OCI-LY7 (cell line): ENCODE results near the gene TCF15. TPM values are rescaled to one million over a fixed set of nuclear protein-coding genes. Genes with fewer than 3 reads are reported as not detected.

ENCODE experiments used
- BruUV-seq: library from RNA; stranded (reverse); fragments of 400-500 nt; replicated peaks from 2 replicates; lab custom pipeline; 2021; lab: Mats Ljungman, UMichigan
- CTCF ChIA-PET: fragments of 300-600 bp; sonication (Branson Sonifier 250); formaldehyde crosslinking; loops from one replicate; lab custom pipeline; 2022; ENCODE audit warnings: antibody characterized with exemption; ENCODE audit not compliant: unreplicated experiment; lab: Charles Lee
- POLR2A ChIA-PET: fragments of 300-600 bp; sonication (Branson Sonifier 250); formaldehyde crosslinking; loops from one replicate; lab custom pipeline; 2022; ENCODE audit warnings: antibody characterized with exemption; lab: Charles Lee
- DNase-seq: peaks from one replicate; pipeline ENCODE4 v3.0.0-alpha.2; 2015; ENCODE audit warnings: low spot score
- H2AFZ ChIP-seq: fragments of 200-600 bp; sonication (generic), shearing (Covaris generic); 2 replicates; pipeline ENCODE4 v1.6.1; 2014; ENCODE audit warnings: mild to moderate bottlenecking, antibody characterized with exemption, low read length, moderate library complexity
- H3K27ac ChIP-seq: fragments of 200-600 bp; sonication (generic); 2 replicates; pipeline ENCODE4 v1.5.1; 2014; ENCODE audit warnings: mixed run types, low read depth, mild to moderate bottlenecking, moderate library complexity, low read length, inconsistent platforms; ENCODE audit not compliant: poor library complexity, severe bottlenecking
- H3K36me3 ChIP-seq: fragments of 200-600 bp; sonication (generic); 2 replicates; pipeline ENCODE4 v1.6.1; 2014; ENCODE audit warnings: mild to moderate bottlenecking, antibody characterized with exemption, low read length, moderate library complexity, mixed read lengths; ENCODE audit not compliant: insufficient read depth
- H3K4me1 ChIP-seq: fragments of 200-600 bp; sonication (generic); 2 replicates; pipeline ENCODE4 v1.5.1; 2014; ENCODE audit warnings: mild to moderate bottlenecking, low read length; ENCODE audit not compliant: insufficient read depth, poor library complexity, severe bottlenecking
- H3K4me2 ChIP-seq: fragments of 200-600 bp; sonication (generic); 2 replicates; pipeline ENCODE4 v1.6.1; 2014; ENCODE audit warnings: mild to moderate bottlenecking, low read length
- H3K4me3 ChIP-seq: fragments of 200-600 bp; sonication (generic); 2 replicates; pipeline ENCODE4 v1.5.1; 2014; ENCODE audit warnings: mild to moderate bottlenecking, low read depth, low read length; ENCODE audit not compliant: poor library complexity, severe bottlenecking
- H3K79me2 ChIP-seq: fragments of 200-600 bp; sonication (generic); 2 replicates; pipeline ENCODE4 v1.6.1; 2016; ENCODE audit warnings: low read depth, mild to moderate bottlenecking, low read length, moderate library complexity, mixed read lengths; ENCODE audit not compliant: insufficient read depth
- H3K9me2 ChIP-seq: fragments of 200-600 bp; sonication (generic); 2 replicates; pipeline ENCODE4 v1.6.1; 2016; ENCODE audit warnings: mild to moderate bottlenecking, low read length, mixed read lengths; ENCODE audit not compliant: insufficient read depth
- H3K9me3 ChIP-seq: fragments of 200-600 bp; sonication (generic); 2 replicates; pipeline ENCODE4 v1.6.1; 2014; ENCODE audit warnings: mild to moderate bottlenecking, mixed run types, low read length, mixed read lengths
- H4K20me1 ChIP-seq: fragments of 200-600 bp; sonication (generic); 2 replicates; pipeline ENCODE4 v1.6.1; 2014; ENCODE audit warnings: mild to moderate bottlenecking, antibody characterized with exemption, low read length, moderate library complexity, mixed read lengths; ENCODE audit not compliant: insufficient read depth
- EZH2phosphoT487 ChIP-seq: fragments of 200-600 bp; sonication (generic); IDR thresholded peaks from 2 replicates; pipeline ENCODE4 v1.6.1; 2018; ENCODE audit warnings: low read depth, borderline replicate concordance, mild to moderate bottlenecking, mixed run types, antibody characterized with exemption, low read length, moderate library complexity, mixed read lengths
- intact Hi-C: fragments of 100-400 bp; cut with micrococcal nuclease; formaldehyde crosslinking; loops from one replicate; pipeline ENCODE4 v1.10.0; 2022; ENCODE audit not compliant: unreplicated experiment
- total RNA-seq, 2 experiments: library from RNA; depleted of rRNA in 1 of 2; stranded (reverse); fragments of >200 nt in 1 of 2; shearing (Covaris generic) in 1 of 2; gene quantifications; 2 replicates each; pipeline ENCODE4 v1.2.3, GENCODE V29; 2014 to 2022
- TF ChIP-seq, protein P1 (sequence below): fragments of 200-600 bp; sonication (generic); conservative IDR thresholded peaks from 2 replicates; pipeline ENCODE4 v1.5.1; 2014; ENCODE audit warnings: mild to moderate bottlenecking, antibody characterized with exemption, low read length, moderate library complexity, mixed read lengths

The TCF15 gene
- total RNA-seq, 2 experiments from 2014 or later: not detected

DNA sequence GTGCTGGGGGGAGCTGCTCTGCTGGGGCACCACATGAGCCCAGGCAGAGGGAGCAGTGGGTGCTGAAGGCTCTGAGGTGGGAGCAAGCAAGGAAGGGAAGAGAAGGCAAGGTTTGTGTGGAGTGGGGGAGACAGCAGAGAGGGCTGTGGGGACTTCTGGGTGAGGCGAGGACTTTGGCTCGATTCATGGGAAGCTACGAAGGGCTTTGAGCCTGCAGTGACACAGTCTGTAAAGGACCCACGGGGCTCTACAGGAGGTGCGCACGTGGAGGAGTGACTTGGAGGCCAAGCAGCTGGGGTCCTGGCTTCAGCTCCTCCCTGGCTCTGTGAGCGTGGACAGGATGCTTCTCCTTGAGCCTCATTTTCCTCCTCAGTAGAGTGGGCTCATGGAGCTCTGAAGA, 37.4 kb downstream of the TCF15 start:
- no TSS peak for BruUV-seq
- Histone ChIP-seq H3K36me3 (no peaks in the 10 kb centered on the region), H3K27ac (no peak overlapping the region), H3K4me1 (no peaks in the 10 kb centered on the region), H3K79me2 (no peaks in the 10 kb centered on the region), H4K20me1 (no peaks in the 10 kb centered on the region), H3K9me3 (no peaks in the 10 kb centered on the region), H3K4me2 (no peak overlapping the region), H2AFZ (no peak overlapping the region), H3K9me2 (no peaks in the 10 kb centered on the region), H3K4me3 (no peak overlapping the region)
- CTCF ChIA-PET: interaction anchor here (0.6 kb wide), 1 partner anchor 11 kb away, joined by 3 read pairs; no protein-coding TSS in a partner anchor
- intact Hi-C loops: no loop called here
- no peak for DNase-seq
- POLR2A ChIA-PET: no interaction called here
- no peak for TF ChIP-seq EZH2phosphoT487
- TF ChIP-seq, protein P1, sequence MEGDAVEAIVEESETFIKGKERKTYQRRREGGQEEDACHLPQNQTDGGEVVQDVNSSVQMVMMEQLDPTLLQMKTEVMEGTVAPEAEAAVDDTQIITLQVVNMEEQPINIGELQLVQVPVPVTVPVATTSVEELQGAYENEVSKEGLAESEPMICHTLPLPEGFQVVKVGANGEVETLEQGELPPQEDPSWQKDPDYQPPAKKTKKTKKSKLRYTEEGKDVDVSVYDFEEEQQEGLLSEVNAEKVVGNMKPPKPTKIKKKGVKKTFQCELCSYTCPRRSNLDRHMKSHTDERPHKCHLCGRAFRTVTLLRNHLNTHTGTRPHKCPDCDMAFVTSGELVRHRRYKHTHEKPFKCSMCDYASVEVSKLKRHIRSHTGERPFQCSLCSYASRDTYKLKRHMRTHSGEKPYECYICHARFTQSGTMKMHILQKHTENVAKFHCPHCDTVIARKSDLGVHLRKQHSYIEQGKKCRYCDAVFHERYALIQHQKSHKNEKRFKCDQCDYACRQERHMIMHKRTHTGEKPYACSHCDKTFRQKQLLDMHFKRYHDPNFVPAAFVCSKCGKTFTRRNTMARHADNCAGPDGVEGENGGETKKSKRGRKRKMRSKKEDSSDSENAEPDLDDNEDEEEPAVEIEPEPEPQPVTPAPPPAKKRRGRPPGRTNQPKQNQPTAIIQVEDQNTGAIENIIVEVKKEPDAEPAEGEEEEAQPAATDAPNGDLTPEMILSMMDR: no peak

DNA sequence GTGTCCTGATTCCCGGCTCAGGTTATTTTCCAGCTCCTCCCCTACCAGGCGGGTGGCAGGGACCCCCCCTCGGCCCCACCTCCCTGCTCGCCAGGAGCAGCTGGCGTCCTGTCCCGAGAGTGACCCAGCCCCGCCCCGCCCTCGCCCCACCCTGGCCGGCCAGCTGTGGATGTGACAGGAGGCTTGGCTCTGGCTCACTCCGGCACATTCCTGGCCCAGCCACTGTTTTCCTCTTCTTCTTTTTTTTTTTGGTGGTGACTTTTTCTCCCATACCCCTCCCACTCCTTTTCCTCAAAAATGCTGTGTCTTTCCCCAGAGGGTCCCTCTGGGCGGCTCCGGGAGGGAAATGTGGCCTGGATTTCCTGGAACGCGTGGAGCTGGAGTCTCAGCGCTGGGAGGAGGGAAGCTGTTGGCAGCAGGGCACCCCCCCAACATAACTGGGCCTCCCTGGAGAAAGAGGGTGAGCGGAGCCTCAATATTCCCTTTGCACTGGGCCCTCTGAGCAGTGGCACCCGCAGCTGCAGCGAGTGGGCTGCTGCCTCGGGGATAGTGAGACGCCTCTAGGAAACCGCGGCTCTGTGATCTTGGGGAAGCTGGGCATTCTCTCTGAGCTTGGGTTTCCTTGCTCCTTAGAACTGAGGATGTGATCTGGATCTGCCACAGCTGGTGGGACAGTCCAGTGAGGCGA, 38.2 kb downstream of the TCF15 start:
- no peak overlapping the region for H3K4me2 ChIP-seq

More for the DNA sequence above, 38.2 kb downstream of the TCF15 start:
- Histone ChIP-seq H3K4me1 (no peaks in the 10 kb centered on the region), H3K36me3 (no peaks in the 10 kb centered on the region), H2AFZ (no peak overlapping the region), H3K9me2 (no peaks in the 10 kb centered on the region), H4K20me1 (no peaks in the 10 kb centered on the region), H3K4me3 (no peak overlapping the region), H3K79me2 (no peaks in the 10 kb centered on the region), H3K9me3 (no peaks in the 10 kb centered on the region), H3K27ac (no peak overlapping the region)
- no peak for DNase-seq
- no peak for TF ChIP-seq EZH2phosphoT487
- TF ChIP-seq, protein P1: no peak
- CTCF ChIA-PET: interaction anchor here (0.6 kb wide), 1 partner anchor 12 kb away, joined by 3 read pairs; no protein-coding TSS in a partner anchor
- POLR2A ChIA-PET: no interaction called here
- BruUV-seq: no TSS peak
- intact Hi-C loops: no loop called here
